ENCODE measurements around the gene SULF2. TPM values are rescaled to one million over a fixed set of nuclear protein-coding genes. Genes with fewer than 3 reads are reported as not detected.
"Not testable (repeated sequence)": the region's sequence is repeated elsewhere in the genome, so short reads cannot be mapped to it uniquely, and the experiment has no call there.

The SULF2 gene
- total RNA-seq, 1 donor from 2014 or later: 217 TPM

DNA sequence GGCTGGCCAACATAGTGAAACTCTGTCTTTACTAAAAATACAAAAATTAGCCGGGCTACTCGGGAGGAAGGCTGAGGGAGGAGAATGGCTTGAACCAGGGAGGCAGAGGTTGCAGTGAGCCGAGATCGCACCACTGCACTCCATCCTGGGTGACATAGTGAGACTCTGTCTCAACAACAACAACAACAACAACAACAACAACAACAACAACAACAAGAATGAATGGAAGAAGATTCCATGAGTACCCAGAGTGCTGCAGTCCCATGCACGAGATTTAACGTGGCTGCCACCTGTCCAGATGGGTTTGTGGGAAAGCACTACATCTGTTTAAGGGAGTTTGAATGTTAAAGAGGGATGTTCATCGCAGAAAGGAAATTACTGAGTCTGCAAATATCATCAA is 19.7 kb upstream of the SULF2 start:
- DNase-seq (ENCODE audit: low read depth): not testable (repeated sequence)

DNA sequence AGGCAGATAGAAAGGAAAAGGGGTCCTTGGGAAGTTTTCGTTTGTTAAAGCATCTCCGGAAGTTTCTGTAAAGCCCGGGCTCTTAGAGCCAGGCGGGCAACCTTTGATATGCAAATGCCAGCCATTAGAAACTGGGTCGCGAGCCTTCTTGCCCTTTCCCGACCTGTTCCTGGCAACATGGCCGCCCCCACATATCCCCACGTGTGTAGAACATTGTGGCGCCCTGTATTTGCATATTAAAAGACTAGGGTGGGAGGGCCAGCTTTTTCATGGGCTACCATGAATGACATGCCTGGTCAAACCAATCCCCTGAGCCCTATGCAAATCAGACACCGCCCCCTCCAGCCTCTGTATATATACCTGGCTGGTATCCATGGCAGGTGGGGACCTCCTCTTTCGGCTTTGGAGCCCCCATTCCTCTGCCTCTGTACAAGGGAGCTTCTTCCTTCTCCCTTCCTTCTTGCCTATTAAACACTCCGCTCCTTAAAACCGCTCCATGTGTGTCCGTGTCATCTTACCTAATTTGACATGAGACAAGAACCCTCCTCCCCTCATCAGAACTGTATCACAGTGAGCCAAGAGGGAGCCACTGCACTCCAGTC is 19.0 kb upstream of the SULF2 start:
- DNase-seq (ENCODE audit: low read depth): not testable (repeated sequence)

GRCh38 chr20:47802975-47803374 is 17.7 kb upstream of the SULF2 start:
- no peak for DNase-seq (ENCODE audit: low read depth)

GRCh38 chr20:47802226-47802920 is 17.1 kb upstream of the SULF2 start:
- DNase-seq (ENCODE audit: low read depth): no peak

- no peak for DNase-seq (ENCODE audit: low read depth)
These were observed 16.5 kb upstream of the SULF2 start for GRCh38 chr20:47801759-47802158.

DNA sequence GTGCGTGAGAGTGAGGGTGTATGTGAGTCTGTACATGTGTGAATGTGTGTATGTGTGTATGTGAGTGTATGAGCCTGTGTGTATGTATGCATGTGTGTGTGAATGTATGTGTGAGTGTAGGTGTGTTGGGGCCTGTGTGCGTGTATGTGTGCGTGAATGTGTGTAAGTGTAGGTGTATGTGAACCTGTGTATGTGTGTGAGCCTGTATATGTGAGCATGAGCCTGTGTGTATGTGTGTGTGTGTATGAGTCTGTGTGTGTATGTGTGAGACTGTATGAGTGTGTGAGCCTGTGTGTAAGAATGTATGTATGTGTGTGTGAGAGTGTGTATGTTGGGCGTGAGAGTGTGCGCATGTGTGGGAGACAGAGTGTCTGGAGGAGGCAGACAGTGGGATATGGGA is 15.8 kb upstream of the SULF2 start:
- DNase-seq (ENCODE audit: low read depth): no peak

DNA sequence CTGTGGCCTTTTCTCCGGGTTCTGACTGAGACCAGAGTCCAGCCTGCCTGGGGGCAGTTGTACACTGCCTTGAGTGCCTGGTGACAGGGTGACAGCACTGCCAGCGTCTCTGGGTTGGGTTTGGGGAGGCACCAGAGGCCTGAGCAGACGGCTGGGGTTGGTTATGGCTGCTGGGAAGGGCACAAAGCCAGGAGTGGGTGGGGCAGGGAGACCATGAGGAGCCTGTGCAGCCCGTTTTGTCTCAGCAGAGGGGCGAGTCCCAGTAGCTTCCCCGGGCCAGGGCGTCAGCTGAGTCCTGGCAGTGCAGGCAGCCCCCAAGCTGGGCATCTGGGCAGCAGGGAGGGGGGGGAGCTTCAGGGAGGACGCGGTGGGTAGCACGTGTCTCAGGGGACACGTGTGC is 15.3 kb upstream of the SULF2 start:
- DNase-seq (ENCODE audit: low read depth): no peak

DNA sequence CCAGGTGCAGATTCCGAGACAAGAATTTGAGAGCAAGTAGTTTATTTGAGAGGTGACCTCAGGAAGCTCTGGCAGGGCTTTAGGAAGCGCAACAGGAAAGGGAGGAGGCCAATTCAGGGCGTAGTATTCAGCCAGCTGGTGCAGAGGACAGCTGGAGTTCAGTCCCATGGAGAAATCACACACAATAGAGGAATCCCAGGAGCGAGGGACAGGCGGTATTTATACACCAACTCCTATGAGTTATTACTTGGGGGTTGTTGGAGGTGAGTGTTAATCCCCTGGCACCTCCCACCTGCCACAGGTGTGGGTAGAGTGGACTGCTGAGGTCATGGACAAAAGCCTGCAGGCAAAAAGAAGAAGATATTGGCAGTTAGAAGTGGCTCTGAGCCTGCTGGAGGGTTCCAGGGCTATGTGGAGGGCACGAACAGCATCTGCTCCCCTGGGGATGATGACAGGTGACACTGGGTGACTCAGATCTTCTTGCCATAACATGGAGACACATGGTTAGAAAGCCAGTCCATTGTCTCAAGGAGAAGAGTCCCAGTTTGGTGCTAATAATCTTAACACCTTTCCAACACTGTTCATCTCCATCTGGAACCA is 13.9 kb upstream of the SULF2 start:
- no peak for DNase-seq (ENCODE audit: low read depth)

GRCh38 chr20:47796971-47797370 is 11.7 kb upstream of the SULF2 start:
- no peak for DNase-seq (ENCODE audit: low read depth)

GRCh38 chr20:47795214-47795907 is 10.1 kb upstream of the SULF2 start:
- DNase-seq (ENCODE audit: low read depth): peak; percentile 88

GRCh38 chr20:47794264-47794663 is 9.0 kb upstream of the SULF2 start:
- not testable (repeated sequence) for DNase-seq (ENCODE audit: low read depth)

DNA sequence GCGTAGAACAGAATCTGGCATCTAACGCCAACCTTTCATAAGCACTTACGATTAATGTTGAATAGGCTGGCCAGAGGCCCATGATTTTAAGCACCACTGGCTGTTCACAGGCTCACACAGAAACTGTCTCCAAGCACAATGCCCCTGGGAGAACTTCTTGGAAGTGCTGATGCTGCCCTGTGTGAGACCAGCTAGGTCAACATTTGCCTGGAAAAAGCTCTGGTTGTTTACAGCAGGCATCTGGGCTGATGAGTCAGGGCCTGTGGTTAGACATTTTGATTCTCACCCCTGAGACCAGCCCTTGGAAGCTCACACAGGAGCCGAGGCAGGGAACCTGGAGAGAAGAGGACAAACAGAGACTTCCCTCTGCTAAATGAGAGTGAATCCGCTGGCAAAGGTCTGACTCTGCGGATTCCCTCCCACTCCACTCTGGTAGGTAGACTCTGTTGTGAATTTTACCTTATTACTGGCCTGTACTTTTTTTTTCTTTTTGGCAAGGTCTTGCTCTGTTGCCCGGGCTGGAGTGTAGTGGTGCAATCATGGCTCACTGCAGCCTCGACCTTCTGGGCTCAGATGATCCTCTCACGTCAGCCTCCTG is 6.8 kb upstream of the SULF2 start:
- DNase-seq (ENCODE audit: low read depth): peak; percentile 99

DNA sequence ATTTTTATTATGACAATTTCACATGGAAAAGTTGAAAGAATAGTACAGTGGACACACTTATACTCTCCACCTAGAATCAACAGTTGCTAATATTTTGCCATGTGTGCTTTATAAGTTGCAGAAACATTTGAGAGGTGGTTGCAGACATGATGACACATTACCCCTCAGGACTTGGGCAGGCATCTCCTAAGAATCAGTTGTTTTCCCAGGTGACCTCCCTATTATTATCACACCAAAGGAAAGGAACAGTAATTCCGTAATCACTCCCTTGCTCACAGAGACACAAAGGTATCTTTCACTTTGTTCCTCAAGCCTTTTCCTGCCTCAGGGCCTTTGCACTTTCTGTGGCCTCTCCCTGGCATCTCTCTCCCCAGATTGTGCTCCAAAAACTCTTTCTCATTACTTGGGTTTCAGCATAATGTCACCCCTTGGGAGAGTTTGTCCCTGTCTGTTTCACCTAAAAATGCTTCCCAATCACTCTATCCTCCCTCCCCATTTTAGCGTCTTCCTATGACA is 5.9 kb upstream of the SULF2 start:
- no peak for DNase-seq (ENCODE audit: low read depth)

- no peak for DNase-seq (ENCODE audit: low read depth)
These were observed 5.3 kb upstream of the SULF2 start for GRCh38 chr20:47790580-47790965.

- peak; percentile 60 for DNase-seq (ENCODE audit: low read depth)
These were observed 4.7 kb upstream of the SULF2 start for GRCh38 chr20:47789764-47790579.

DNA sequence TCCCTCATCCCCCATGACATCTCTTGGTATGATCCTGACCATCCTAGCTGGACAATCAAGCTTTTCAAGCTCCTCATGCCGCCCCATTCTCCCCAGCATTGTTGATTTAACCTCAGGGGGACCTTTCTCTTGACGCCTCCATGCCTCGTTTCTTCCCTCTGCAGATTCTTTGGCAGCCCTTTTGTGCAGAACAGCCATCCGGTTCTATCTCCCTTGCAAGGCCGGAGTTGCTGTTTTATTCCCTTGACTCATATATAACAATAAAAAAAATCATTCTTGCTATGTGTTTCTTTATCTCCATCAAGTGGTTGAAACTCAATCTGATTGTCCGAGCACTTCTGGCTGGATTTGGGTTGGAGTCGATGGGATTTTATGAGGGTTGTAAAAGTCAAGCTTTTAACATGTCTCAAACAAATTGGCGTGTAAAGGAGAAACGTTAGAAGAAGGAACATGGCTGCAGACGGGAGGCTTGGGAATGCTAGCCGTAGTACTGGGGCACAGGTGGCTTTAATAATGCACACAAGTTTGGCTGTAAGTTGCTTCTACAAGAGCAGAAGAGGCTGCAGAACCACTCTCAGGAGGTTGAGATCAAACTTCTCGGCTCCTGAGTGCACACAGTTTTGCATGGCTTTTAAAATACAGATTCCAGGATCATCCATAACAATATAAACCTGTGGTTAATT is 3.9 kb upstream of the SULF2 start:
- no peak for DNase-seq (ENCODE audit: low read depth)

- no peak for DNase-seq (ENCODE audit: low read depth)
These were observed 3.4 kb upstream of the SULF2 start for GRCh38 chr20:47788741-47789080.

DNA sequence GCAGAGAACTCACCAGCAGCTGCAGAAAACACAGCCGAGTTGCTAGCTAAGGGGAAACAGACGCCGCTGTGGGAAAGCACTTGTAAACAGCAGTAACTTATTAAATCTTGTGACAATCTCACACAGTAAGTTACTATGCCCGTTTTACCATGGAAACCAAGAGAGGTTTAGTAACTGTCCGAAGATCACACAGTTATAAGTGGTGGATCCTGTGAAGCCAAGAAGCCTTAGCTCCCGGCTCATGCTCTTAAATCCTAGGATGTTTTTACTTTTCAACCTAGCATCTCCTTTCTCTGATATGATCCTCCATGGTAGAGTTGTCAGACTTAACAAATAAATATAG is 1.5 kb upstream of the SULF2 start:
- DNase-seq (ENCODE audit: low read depth): no peak

GRCh38 chr20:47785854-47786764 is 828 bp upstream of the SULF2 start:
- peak; percentile 74 for DNase-seq (ENCODE audit: low read depth)
